GM11168 (cell line): ENCODE measurements around the gene SLC25A13.
"Not testable (repeated sequence)": the region's sequence is repeated elsewhere in the genome, so short reads cannot be mapped to it uniquely, and the experiment has no call there.

Experiments used
- in situ Hi-C: fragments of 300-500 bp; cut with MboI; formaldehyde crosslinking; loops from one replicate; pipeline ENCODE4 v1.12.0; 2022; ENCODE audit warnings: low sequenced_read_pairs; ENCODE audit not compliant: unreplicated experiment

SLC25A13 gene

GRCh38 chr7:96300986-96301385 is 20.9 kb downstream of the SLC25A13 start:
- in situ Hi-C loops: no loop called here

- in situ Hi-C loops: no loop called here
Measured at GRCh38 chr7:96300502-96300901, 21.4 kb downstream of the SLC25A13 start.

GRCh38 chr7:96299496-96299895 is 22.4 kb downstream of the SLC25A13 start:
- in situ Hi-C loops: no loop called here

- in situ Hi-C loops: no loop called here
Measured at GRCh38 chr7:96297876-96298275, 24.0 kb downstream of the SLC25A13 start.

GRCh38 chr7:96297446-96297845 is 24.5 kb downstream of the SLC25A13 start:
- in situ Hi-C loops: not testable (repeated sequence)

GRCh38 chr7:96293911-96294310 is 28.0 kb downstream of the SLC25A13 start:
- in situ Hi-C loops: not testable (repeated sequence)

GRCh38 chr7:96287559-96287958 is 34.3 kb downstream of the SLC25A13 start:
- in situ Hi-C loops: no loop called here

GRCh38 chr7:96287132-96287531 is 34.8 kb downstream of the SLC25A13 start:
- in situ Hi-C loops: no loop called here

- in situ Hi-C loops: no loop called here
Measured at GRCh38 chr7:96285579-96285978, 36.3 kb downstream of the SLC25A13 start.

- in situ Hi-C loops: no loop called here
Measured at GRCh38 chr7:96284835-96285234, 37.1 kb downstream of the SLC25A13 start.

- in situ Hi-C loops: no loop called here
Measured at GRCh38 chr7:96284240-96284639, 37.7 kb downstream of the SLC25A13 start.

- in situ Hi-C loops: no loop called here
Measured at GRCh38 chr7:96282835-96283234, 39.1 kb downstream of the SLC25A13 start.

GRCh38 chr7:96277921-96278320 is 44.0 kb downstream of the SLC25A13 start:
- in situ Hi-C loops: no loop called here

- in situ Hi-C loops: no loop called here
Measured at GRCh38 chr7:96276019-96276418, 45.9 kb downstream of the SLC25A13 start.

- in situ Hi-C loops: no loop called here
Measured at GRCh38 chr7:96273716-96274115, 48.2 kb downstream of the SLC25A13 start.

GRCh38 chr7:96269246-96269994 is 52.5 kb downstream of the SLC25A13 start:
- in situ Hi-C loops: no loop called here

GRCh38 chr7:96266580-96266979 is 55.3 kb downstream of the SLC25A13 start:
- in situ Hi-C loops: no loop called here

- in situ Hi-C loops: no loop called here
Measured at GRCh38 chr7:96266015-96266414, 55.9 kb downstream of the SLC25A13 start.

- in situ Hi-C loops: no loop called here
Measured at GRCh38 chr7:96253964-96254363, 67.9 kb downstream of the SLC25A13 start.

- in situ Hi-C loops: no loop called here
Measured at GRCh38 chr7:96253441-96253840, 68.5 kb downstream of the SLC25A13 start.

- in situ Hi-C loops: no loop called here
Measured at GRCh38 chr7:96250776-96251361, 71.0 kb downstream of the SLC25A13 start.

GRCh38 chr7:96248405-96248804 is 73.5 kb downstream of the SLC25A13 start:
- in situ Hi-C loops: loop anchor here (10.0 kb wide), 1 partner anchor 974 kb away; no protein-coding TSS in a partner anchor
